B cell (primary cell): ENCODE measurements around the gene RBMS3. TPM values are rescaled to one million over a fixed set of nuclear protein-coding genes. Genes with fewer than 3 reads are reported as not detected.

Source experiments
- ATAC-seq: fragments of 200-7000 bp; cut with Tn5 transposase; one replicate; pipeline ENCODE4 v1.10.0; 2021; ENCODE audit warnings: low read depth, mild to moderate bottlenecking, moderate number of reproducible peaks, moderate library complexity
- CTCF ChIA-PET: fragments of 350-600 bp; sonication (Branson Sonifier 250); formaldehyde crosslinking; loops from one replicate; lab custom pipeline; 2021; ENCODE audit warnings: antibody characterized with exemption, inconsistent platforms; lab: Charles Lee
- POLR2A ChIA-PET: fragments of 350-600 bp; sonication (Branson Sonifier 250); formaldehyde crosslinking; loops from one replicate; lab custom pipeline; 2021; ENCODE audit warnings: antibody characterized with exemption; lab: Charles Lee
- DNase-seq: peaks from one replicate; pipeline ENCODE4 v3.0.0; 2013
- H2AFZ ChIP-seq: 2 replicates; pipeline ENCODE4 v1.6.1; 2012; ENCODE audit warnings: mild to moderate bottlenecking, low read depth, low read length; ENCODE audit not compliant: insufficient read depth, poor library complexity, severe bottlenecking
- H3K27ac ChIP-seq, 2 donors: 1 replicate in 1 of 2; 2 replicates in 1 of 2; pipeline ENCODE4 v1.5.1; 2012 to 2013; ENCODE audit warnings: low read length in 2 of 2, mild to moderate bottlenecking in 2 of 2, moderate library complexity in 1 of 2
- H3K27me3 ChIP-seq, 4 experiments: fragments of 200-600 bp in 1 of 4; sonication (generic) in 1 of 4; replicated peaks in 1 of 4; 1 replicate in 2 of 4; 2 replicates in 2 of 4; pipeline versions ENCODE4 v1.6.1 to v1.7.0; 2013 to 2016; ENCODE audit warnings: low read length in 3 of 4, mild to moderate bottlenecking in 2 of 4, mixed read lengths in 1 of 4, moderate library complexity in 1 of 4; ENCODE audit not compliant: insufficient read depth in 4 of 4, control insufficient read depth in 3 of 4; ENCODE audit errors: control extremely low read depth in 1 of 4
- H3K36me3 ChIP-seq, 2 experiments: replicated peaks in 1 of 2; 1 replicate in 1 of 2; 2 replicates in 1 of 2; pipeline versions ENCODE4 v1.6.1 to v1.7.1; 2013; ENCODE audit warnings: low read length in 1 of 2; ENCODE audit not compliant: insufficient read depth in 2 of 2, control insufficient read depth in 1 of 2; ENCODE audit errors: control extremely low read depth in 1 of 2, extremely low read depth in 1 of 2
- H3K4me1 ChIP-seq, 2 donors: fragments of 200-600 bp in 1 of 2; sonication (generic) in 1 of 2; 1 replicate in 1 of 2; 2 replicates in 1 of 2; pipeline versions ENCODE4 v1.5.1 to v1.6.1; 2013 to 2017; ENCODE audit warnings: low read length in 2 of 2; ENCODE audit not compliant: control insufficient read depth in 2 of 2, insufficient read depth in 2 of 2
- H3K4me2 ChIP-seq: replicated peaks from 2 replicates; pipeline ENCODE3; 2012; ENCODE audit warnings: mild to moderate bottlenecking, low read depth, low read length; ENCODE audit not compliant: poor library complexity, severe bottlenecking
- H3K4me3 ChIP-seq, 5 experiments: fragments of 200-600 bp in 1 of 5; sonication (generic) in 1 of 5; 1 replicate in 3 of 5; 2 replicates in 2 of 5; pipeline versions ENCODE4 v1.5.1 to v1.7.0; 2011 to 2016; ENCODE audit warnings: low read length in 4 of 5, mild to moderate bottlenecking in 4 of 5, low read depth in 2 of 5, control low read depth in 1 of 5, moderate library complexity in 1 of 5; ENCODE audit not compliant: insufficient read depth in 1 of 5; ENCODE audit errors: control extremely low read depth in 1 of 5, extremely low read depth in 1 of 5
- H3K79me2 ChIP-seq: fragments of 200-600 bp; sonication (generic); one replicate; pipeline ENCODE4 v1.6.0; 2016; ENCODE audit warnings: low read length; ENCODE audit not compliant: control insufficient read depth, insufficient read depth
- H3K9ac ChIP-seq: fragments of 200-600 bp; sonication (generic); 2 replicates; pipeline ENCODE4 v1.6.1; 2017; ENCODE audit warnings: mild to moderate bottlenecking, low read length, moderate library complexity
- H3K9me3 ChIP-seq, 3 donors: one replicate each; pipeline versions ENCODE4 v1.6.1 to v1.7.1; 2013; ENCODE audit warnings: low read length in 2 of 3; ENCODE audit not compliant: control insufficient read depth in 2 of 3, insufficient read depth in 1 of 3; ENCODE audit errors: control extremely low read depth in 1 of 3
- H4K20me1 ChIP-seq: 2 replicates; pipeline ENCODE4 v1.6.0; 2012; ENCODE audit warnings: mild to moderate bottlenecking, low read length; ENCODE audit not compliant: insufficient read depth, control insufficient read depth, poor library complexity, severe bottlenecking
- H3K27ac Mint-ChIP-seq: one replicate; pipeline ENCODE4 v1.8.0; 2021; ENCODE audit warnings: mixed read lengths
- H3K27me3 Mint-ChIP-seq: one replicate; pipeline ENCODE4 v1.8.0; 2021; ENCODE audit warnings: mixed read lengths
- H3K4me1 Mint-ChIP-seq: one replicate; pipeline ENCODE4 v1.8.0; 2021; ENCODE audit warnings: mixed read lengths
- H3K4me3 Mint-ChIP-seq: one replicate; pipeline ENCODE4 v1.8.0; 2021; ENCODE audit warnings: mixed read lengths
- H3K9me3 Mint-ChIP-seq: one replicate; pipeline ENCODE4 v1.8.0; 2022; ENCODE audit warnings: mixed read lengths; ENCODE audit not compliant: insufficient read depth
- EZH2 ChIP-seq: IDR thresholded peaks from 2 replicates; pipeline ENCODE4 v1.6.1; 2012; ENCODE audit warnings: borderline replicate concordance, low read depth, mild to moderate bottlenecking, moderate library complexity, low read length; ENCODE audit not compliant: insufficient read depth, poor library complexity, severe bottlenecking
- WGBS: methylation state at CpG from one replicate; pipeline ENCODE4 v1.1.5; 2013; ENCODE audit warnings: missing lambda C conversion rate; ENCODE audit not compliant: insufficient coverage; 5-methylcytosine and 5-hydroxymethylcytosine counted together
- intact Hi-C: fragments of 100-400 bp; cut with micrococcal nuclease; formaldehyde crosslinking; loops from one replicate; pipeline ENCODE4 v1.10.0; 2022
- polyA plus RNA-seq: library from polyadenylated mRNA; depleted of rRNA; stranded (reverse); fragments of >200 nt; gene quantifications from 2 replicates; pipeline ENCODE4 v1.2.3, GENCODE V29; 2012
- total RNA-seq, 2 donors: library from RNA; stranded (reverse); fragments of 120-200 nt in 1 of 2; gene quantifications; 1 replicate in 1 of 2; 2 replicates in 1 of 2; pipeline versions ENCODE4 v1.2.3 to v1.2.4, GENCODE V29; 2013 to 2022
- TF ChIP-seq, protein P1 (sequence below): fragments of 200-600 bp; IDR thresholded peaks from one replicate; pipeline ENCODE4 v1.8.0; 2022; ENCODE audit warnings: antibody characterized with exemption, mild to moderate bottlenecking

RBMS3 gene
- total and polyA plus RNA-seq, 2 donors (not counting 1 experiment from before 2014, with no cell fraction given) = not detected

DNA sequence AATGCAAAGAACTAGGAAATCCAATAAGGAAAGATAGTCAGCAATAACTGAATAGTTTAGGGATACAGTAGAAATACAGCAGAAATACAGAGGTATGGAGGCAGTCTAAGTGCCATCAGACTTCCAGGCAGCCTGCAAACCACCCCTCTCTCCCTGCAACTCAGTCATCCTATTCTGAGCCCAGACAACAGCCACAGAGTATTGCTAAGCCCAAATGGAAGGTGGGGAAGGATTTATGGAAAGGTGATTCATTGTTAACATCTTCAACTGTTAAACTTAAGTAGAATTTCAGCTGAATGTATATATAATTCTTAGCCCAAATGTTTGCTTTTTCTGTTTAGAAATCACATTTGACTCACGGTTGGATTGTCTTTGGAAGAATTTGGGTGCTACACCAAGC is 300.4 kb downstream of the RBMS3 start:
- Mint-ChIP-seq H3K4me3 (no peak overlapping the region), H3K9me3 (no peaks in the 10 kb centered on the region), H3K4me1 (no peaks in the 10 kb centered on the region), H3K27ac (no peak overlapping the region), H3K27me3 (no peaks in the 10 kb centered on the region)
- Histone ChIP-seq H3K27ac (no peak overlapping the region), H3K79me2 (no peaks in the 10 kb centered on the region), H3K4me1 (no peaks in the 10 kb centered on the region), H3K9me3 (peaks cover 0 to 4% (median 1%) of the 10 kb centered on the region in 3 donors), H3K36me3 (no peaks in the 10 kb centered on the region), H4K20me1 (no peaks in the 10 kb centered on the region), H3K4me3 (no peak overlapping the region), H3K27me3 (no peaks in the 10 kb centered on the region), H3K4me2 (no peak overlapping the region), H3K9ac (no peak overlapping the region), H2AFZ (no peak overlapping the region)
- 100% methylated on average over 1 of the region's 1 CpG for WGBS
- DNase-seq = no peak
- intact Hi-C loops = no loop called here
- ChIA-PET POLR2A (no interaction called here), CTCF (no interaction called here)
- TF ChIP-seq EZH2 = no peak
- TF ChIP-seq, protein P1, sequence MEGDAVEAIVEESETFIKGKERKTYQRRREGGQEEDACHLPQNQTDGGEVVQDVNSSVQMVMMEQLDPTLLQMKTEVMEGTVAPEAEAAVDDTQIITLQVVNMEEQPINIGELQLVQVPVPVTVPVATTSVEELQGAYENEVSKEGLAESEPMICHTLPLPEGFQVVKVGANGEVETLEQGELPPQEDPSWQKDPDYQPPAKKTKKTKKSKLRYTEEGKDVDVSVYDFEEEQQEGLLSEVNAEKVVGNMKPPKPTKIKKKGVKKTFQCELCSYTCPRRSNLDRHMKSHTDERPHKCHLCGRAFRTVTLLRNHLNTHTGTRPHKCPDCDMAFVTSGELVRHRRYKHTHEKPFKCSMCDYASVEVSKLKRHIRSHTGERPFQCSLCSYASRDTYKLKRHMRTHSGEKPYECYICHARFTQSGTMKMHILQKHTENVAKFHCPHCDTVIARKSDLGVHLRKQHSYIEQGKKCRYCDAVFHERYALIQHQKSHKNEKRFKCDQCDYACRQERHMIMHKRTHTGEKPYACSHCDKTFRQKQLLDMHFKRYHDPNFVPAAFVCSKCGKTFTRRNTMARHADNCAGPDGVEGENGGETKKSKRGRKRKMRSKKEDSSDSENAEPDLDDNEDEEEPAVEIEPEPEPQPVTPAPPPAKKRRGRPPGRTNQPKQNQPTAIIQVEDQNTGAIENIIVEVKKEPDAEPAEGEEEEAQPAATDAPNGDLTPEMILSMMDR = no peak
- ATAC-seq = no peak

DNA sequence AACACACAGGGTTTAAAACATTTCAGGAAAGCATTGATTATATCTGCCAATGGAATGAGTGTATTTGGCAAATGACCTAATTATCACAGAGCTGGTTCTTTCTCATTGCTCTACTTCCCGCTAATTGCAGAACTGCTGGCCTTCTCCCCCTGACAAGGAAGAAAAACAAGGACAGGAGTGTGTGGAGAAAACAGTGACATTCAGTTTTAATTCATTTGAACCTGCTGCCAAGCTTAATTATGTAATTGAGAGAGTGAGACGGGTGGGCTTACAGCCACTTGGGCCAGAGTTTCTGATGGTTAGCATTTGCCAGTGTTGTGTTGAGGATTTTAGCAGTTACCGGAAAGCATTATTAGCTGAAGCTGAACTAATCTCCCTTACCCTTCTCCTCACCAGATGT is 301.4 kb downstream of the RBMS3 start:
- no peaks in the 10 kb centered on the region for H3K4me1 ChIP-seq
- no peak overlapping the region for H3K9ac ChIP-seq
- H3K27me3 ChIP-seq = no peaks in the 10 kb centered on the region
- intact Hi-C loops = no loop called here
- Mint-ChIP-seq H3K4me1 (no peaks in the 10 kb centered on the region), H3K27ac (no peak overlapping the region), H3K9me3 (no peaks in the 10 kb centered on the region), H3K4me3 (no peak overlapping the region), H3K27me3 (no peaks in the 10 kb centered on the region)
- no peak for TF ChIP-seq EZH2
- TF ChIP-seq, protein P1 = no peak
- ATAC-seq (no peak), DNase-seq (no peak)
- no peak overlapping the region for H3K4me3 ChIP-seq
- WGBS = no CpG with 5 or more reads among the region's 3 CpGs
- H3K4me2 ChIP-seq = no peak overlapping the region
- H3K36me3 ChIP-seq = no peaks in the 10 kb centered on the region
- no peaks in the 10 kb centered on the region for H4K20me1 ChIP-seq
- ChIA-PET CTCF (no interaction called here), POLR2A (no interaction called here)
- H3K27ac ChIP-seq = no peak overlapping the region
- H2AFZ ChIP-seq = no peak overlapping the region
- H3K79me2 ChIP-seq = no peaks in the 10 kb centered on the region
- H3K9me3 ChIP-seq = peaks cover 0 to 2% (median 1%) of the 10 kb centered on the region in 3 donors
